ENCODE data around the gene TEKT5. TPM values are rescaled to one million over a fixed set of nuclear protein-coding genes. Genes with fewer than 3 reads are reported as not detected.

The TEKT5 gene
- total and polyA plus RNA-seq, 2 donors (not counting 1 experiment from before 2014, with no cell fraction given) = 0.06 TPM; not detected in 1

DNA sequence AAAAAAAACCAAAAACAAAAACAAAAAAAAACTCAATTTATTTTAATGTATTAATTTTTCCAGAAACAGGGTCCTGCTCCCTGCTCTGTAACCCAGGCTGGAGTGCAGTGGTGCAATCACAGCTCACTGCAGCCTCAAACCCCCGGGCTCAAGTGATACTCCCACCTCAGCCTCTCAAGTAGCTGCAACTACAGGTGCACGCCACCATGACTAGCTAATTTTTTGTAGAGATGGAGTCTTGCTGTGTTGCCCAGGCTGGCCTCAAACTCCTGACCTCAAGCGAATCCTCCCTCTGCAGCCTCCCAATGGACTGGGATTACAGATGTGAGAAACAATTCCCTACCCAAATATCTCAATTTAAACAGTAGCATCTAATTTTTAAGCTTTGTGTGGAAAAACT, 89.1 kb downstream of the TEKT5 start:
- no peaks in the 10 kb centered on the region for H3K36me3 ChIP-seq (ENCODE audit: control insufficient read depth, insufficient read depth, low read length)
- H4K20me1 ChIP-seq (ENCODE audit: control insufficient read depth, extremely low read depth, insufficient read depth, low read length) = no peaks in the 10 kb centered on the region
- H3K4me2 ChIP-seq (ENCODE audit: extremely low read depth, insufficient read depth, low read length) = no peak overlapping the region
- H3K9ac ChIP-seq (ENCODE audit: insufficient read depth, low read length) = no peak overlapping the region
- no peak overlapping the region for H3K27ac ChIP-seq (ENCODE audit: insufficient read depth, low read length)
- DNase-seq (ENCODE audit: low read depth in 2 of 2) = no peak
- peaks cover 8% of the 10 kb centered on the region for H3K4me1 ChIP-seq (ENCODE audit: control insufficient read depth, extremely low read depth, insufficient read depth, low read length)
- no peak overlapping the region for H2AFZ ChIP-seq (ENCODE audit: low read length)
- no peaks in the 10 kb centered on the region for H3K79me2 ChIP-seq (ENCODE audit: control insufficient read depth, insufficient read depth, low read length)
- peaks cover 3% of the 10 kb centered on the region for H3K27me3 ChIP-seq (ENCODE audit: control insufficient read depth, insufficient read depth, low read length)
- no peak overlapping the region for H3K4me3 ChIP-seq (replicated peaks in 1 of 4; ENCODE audit: control extremely low read depth in 1 of 4, insufficient read depth in 1 of 4, low read depth in 3 of 4, low read length in 4 of 4)
- no peaks in the 10 kb centered on the region for H3K9me3 ChIP-seq (ENCODE audit: control insufficient read depth, insufficient read depth, low read depth, low read length)
- TF ChIP-seq, protein P1, sequence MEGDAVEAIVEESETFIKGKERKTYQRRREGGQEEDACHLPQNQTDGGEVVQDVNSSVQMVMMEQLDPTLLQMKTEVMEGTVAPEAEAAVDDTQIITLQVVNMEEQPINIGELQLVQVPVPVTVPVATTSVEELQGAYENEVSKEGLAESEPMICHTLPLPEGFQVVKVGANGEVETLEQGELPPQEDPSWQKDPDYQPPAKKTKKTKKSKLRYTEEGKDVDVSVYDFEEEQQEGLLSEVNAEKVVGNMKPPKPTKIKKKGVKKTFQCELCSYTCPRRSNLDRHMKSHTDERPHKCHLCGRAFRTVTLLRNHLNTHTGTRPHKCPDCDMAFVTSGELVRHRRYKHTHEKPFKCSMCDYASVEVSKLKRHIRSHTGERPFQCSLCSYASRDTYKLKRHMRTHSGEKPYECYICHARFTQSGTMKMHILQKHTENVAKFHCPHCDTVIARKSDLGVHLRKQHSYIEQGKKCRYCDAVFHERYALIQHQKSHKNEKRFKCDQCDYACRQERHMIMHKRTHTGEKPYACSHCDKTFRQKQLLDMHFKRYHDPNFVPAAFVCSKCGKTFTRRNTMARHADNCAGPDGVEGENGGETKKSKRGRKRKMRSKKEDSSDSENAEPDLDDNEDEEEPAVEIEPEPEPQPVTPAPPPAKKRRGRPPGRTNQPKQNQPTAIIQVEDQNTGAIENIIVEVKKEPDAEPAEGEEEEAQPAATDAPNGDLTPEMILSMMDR (conservative IDR thresholded peaks at IDR 0.05 in 1 of 2, IDR thresholded peaks at IDR 0.05 in 1 of 2; ENCODE audit: low read depth in 1 of 2, low read length in 2 of 2) = no peak
- no peak for TF ChIP-seq EZH2 (IDR thresholded peaks at IDR 0.05; ENCODE audit: low read length, missing control alignments)

DNA sequence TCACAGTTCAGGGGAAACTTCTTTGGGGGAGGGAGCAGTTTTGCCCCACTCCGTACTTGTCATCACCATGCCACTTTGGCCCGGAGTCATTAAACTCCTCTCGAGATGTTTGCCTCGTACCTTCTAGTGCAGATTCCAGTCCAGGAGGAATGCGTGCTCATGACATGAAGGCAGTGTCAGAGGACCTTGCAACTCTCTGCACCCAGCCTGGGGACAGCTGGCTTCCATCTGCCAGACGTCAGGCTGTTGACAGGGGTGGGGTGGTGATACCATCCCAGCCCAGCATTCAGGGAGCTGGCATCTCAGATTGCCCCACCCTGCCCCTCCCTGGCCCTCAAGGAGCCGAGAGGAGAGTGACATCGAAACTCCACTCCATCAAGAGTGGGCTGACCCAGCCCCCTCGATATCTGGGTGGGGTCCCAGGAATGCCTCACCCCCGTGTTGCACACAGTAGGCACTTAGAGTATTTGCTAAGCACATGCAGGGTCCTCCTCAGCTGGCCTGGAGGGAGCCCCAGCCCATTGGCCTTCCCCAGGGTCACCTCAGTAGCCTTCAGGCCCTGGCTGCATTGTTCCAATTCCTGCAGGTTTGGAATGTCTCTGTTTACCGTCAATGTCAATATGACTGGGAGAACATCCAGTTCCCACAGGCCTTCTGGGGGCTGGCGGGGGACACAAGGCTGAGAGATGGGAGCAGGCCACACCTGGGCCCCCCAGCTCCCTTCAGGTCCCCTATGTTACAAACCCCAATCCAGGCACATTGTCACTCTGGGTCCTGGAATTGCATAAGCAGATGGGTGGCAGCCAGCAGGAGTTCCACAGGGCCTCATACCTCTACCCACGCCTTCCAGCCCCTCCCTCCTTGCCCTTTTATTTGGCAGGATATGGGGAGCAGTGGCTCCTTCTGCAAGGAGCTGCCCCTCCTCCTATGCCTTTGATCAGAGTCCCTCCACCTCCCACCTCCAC, 93.0 kb downstream of the TEKT5 start:
- Histone ChIP-seq H3K4me1 (ENCODE audit: control insufficient read depth, extremely low read depth, insufficient read depth, low read length) (no peaks in the 10 kb centered on the region), H3K4me3 (replicated peaks in 1 of 4; ENCODE audit: control extremely low read depth in 1 of 4, insufficient read depth in 1 of 4, low read depth in 3 of 4, low read length in 4 of 4) (no peak overlapping the region), H3K9me3 (ENCODE audit: control insufficient read depth, insufficient read depth, low read depth, low read length) (no peaks in the 10 kb centered on the region), H3K36me3 (ENCODE audit: control insufficient read depth, insufficient read depth, low read length) (no peaks in the 10 kb centered on the region), H3K4me2 (ENCODE audit: extremely low read depth, insufficient read depth, low read length) (no peak overlapping the region), H3K9ac (ENCODE audit: insufficient read depth, low read length) (no peak overlapping the region), H4K20me1 (ENCODE audit: control insufficient read depth, extremely low read depth, insufficient read depth, low read length) (no peaks in the 10 kb centered on the region), H2AFZ (ENCODE audit: low read length) (no peak overlapping the region), H3K27ac (ENCODE audit: insufficient read depth, low read length) (no peak overlapping the region), H3K79me2 (ENCODE audit: control insufficient read depth, insufficient read depth, low read length) (no peaks in the 10 kb centered on the region), H3K27me3 (ENCODE audit: control insufficient read depth, insufficient read depth, low read length) (peaks cover 5% of the 10 kb centered on the region)
- no peak for DNase-seq (ENCODE audit: low read depth in 2 of 2)
- TF ChIP-seq, protein P1 (conservative IDR thresholded peaks at IDR 0.05 in 1 of 2, IDR thresholded peaks at IDR 0.05 in 1 of 2; ENCODE audit: low read depth in 1 of 2, low read length in 2 of 2) = no peak

DNA sequence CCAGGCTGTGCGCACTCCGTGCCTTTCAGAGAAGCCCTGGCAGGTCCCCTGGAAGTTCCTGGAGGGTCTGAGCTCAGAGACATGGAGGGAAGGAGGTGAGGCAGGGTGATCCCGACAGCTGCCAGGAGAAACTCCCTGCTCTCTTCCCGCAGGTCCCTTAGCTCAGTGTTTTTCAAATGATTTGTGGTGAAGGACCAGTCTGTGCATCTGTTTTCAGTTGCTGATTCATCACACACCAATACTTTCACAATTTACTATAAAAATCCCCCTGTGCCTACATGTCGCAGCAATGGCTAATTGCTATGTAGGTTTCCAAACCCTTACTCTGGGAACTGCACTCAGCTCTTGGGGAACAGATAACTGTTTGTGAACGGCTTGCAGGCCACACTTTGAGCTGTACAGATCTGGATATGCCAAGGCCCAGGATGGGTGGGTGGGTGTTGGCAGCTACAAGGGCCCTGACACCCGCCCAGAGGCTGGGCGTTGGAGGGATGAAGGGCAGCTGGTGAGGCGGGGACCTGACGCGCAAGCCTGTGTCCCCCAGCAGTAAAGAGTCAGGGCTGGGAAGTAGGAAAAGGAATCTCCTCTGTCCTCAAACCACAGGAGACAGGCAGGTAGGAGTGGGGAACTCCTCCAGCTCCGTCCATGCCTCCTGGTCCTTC, 93.8 kb downstream of the TEKT5 start:
- no peaks in the 10 kb centered on the region for H3K4me1 ChIP-seq (ENCODE audit: control insufficient read depth, extremely low read depth, insufficient read depth, low read length)
- H3K36me3 ChIP-seq (ENCODE audit: control insufficient read depth, insufficient read depth, low read length) = no peaks in the 10 kb centered on the region
- no peaks in the 10 kb centered on the region for H3K79me2 ChIP-seq (ENCODE audit: control insufficient read depth, insufficient read depth, low read length)
- H3K27ac ChIP-seq (ENCODE audit: insufficient read depth, low read length) = no peak overlapping the region
- no peaks in the 10 kb centered on the region for H3K9me3 ChIP-seq (ENCODE audit: control insufficient read depth, insufficient read depth, low read depth, low read length)
- no peak overlapping the region for H2AFZ ChIP-seq (ENCODE audit: low read length)
- DNase-seq (ENCODE audit: low read depth in 2 of 2) = peak in 1 of 2 donors; percentile 59
- TF ChIP-seq EZH2 (IDR thresholded peaks at IDR 0.05; ENCODE audit: low read length, missing control alignments) = no peak
- no peak overlapping the region for H3K4me2 ChIP-seq (ENCODE audit: extremely low read depth, insufficient read depth, low read length)
- no peaks in the 10 kb centered on the region for H4K20me1 ChIP-seq (ENCODE audit: control insufficient read depth, extremely low read depth, insufficient read depth, low read length)
- no peak overlapping the region for H3K9ac ChIP-seq (ENCODE audit: insufficient read depth, low read length)
- peaks cover 5% of the 10 kb centered on the region for H3K27me3 ChIP-seq (ENCODE audit: control insufficient read depth, insufficient read depth, low read length)
- no peak overlapping the region for H3K4me3 ChIP-seq (replicated peaks in 1 of 4; ENCODE audit: control extremely low read depth in 1 of 4, insufficient read depth in 1 of 4, low read depth in 3 of 4, low read length in 4 of 4)

Measured in fibroblast of lung (primary cell).